GM18499 (cell line): Measurements from ENCODE around the gene ATP13A5.
A peak's percentile ranks its signal among the peaks of the same experiment; 100 is the strongest.

Experiments used
- ATAC-seq: cut with Tn5 transposase; IDR thresholded peaks from one replicate; pipeline ENCODE4 v1.9.1; 2021; ENCODE audit warnings: moderate number of reproducible peaks; ENCODE audit not compliant: insufficient read depth, unreplicated experiment

Gene ATP13A5

DNA sequence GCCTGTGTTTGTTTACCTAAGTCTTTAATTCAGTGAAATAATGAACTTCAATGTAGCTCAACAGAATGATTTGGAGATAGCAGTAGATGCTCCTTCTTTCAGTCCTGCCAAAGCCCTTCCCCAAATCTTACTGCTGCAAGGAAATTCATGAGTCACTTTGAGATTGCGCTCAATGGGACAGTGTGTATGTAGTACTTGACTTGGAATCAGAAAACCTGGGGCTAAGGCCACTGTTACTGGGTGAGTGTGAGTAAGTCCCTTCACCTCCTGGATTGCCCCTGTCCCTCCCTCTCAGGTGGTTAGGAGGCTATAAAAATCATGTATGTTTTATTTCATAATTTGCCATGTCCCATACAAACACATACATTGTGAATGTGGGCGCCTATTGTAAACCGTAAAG lies 29.9 kb downstream of the ATP13A5 start:
- no peak for ATAC-seq

DNA sequence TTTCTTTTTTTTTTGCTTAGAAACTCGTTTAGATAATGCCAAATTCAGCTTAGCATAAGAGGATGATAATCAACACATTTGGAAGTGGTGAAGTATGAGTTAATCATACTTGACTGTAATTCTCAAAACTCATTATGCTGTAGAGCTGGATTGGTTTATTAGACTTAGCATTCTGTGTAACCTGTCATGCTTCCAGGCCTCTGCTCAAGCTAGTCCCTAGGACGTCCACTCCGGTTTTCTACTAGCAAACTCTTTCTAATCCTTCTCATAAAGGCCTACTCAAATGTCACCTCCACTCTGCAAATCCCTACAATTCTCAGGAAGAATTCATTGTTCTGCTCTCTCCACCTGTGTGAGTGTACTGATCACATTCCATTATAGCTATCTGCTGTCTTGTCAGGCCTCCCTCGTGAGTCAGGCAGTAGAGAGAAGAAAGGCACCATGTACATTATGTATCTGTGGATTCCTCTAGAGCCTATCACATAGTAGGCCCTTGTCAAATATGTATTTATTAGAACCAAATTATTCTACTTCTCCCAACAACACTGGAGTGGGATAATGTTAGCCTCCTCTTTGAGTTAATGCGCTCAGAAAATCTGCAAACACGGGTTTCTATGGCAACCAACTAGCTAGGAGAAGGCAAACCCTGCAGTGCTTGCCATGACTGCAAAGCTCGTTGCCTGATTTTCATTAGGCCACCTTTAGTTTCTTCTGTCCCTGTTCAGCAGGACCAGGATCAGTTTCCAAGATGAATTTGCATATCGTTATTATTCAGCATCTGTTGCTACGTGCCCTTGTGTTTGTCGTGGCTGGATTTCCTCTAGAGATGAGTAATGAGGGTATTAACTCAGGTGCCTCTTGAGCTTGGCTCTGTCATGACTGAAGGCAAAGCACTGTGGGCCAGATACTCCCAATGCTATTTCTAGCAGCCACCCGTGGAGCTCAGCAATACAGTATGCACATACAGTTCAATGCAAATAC lies 30.7 kb downstream of the ATP13A5 start:
- peak; percentile 90 for ATAC-seq

DNA sequence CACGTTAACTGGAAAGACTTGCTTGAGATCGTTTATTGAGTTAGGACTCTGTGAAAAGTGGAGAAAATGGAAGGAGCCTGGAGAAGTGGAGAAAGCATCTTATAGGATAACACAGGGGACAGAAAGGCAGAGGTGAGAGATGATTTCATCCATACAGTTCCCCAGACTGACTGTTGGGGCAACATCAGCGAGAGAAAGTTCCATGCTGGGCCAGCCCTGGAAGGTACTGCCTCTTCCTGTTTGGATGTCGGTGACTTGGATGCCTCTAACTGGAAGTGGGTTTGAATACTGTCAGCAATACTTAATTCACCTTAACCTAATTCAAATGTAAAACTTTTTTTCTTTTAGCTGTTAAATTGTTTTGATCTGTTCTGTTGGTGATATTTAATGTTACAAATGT lies 32.3 kb downstream of the ATP13A5 start:
- no peak for ATAC-seq

DNA sequence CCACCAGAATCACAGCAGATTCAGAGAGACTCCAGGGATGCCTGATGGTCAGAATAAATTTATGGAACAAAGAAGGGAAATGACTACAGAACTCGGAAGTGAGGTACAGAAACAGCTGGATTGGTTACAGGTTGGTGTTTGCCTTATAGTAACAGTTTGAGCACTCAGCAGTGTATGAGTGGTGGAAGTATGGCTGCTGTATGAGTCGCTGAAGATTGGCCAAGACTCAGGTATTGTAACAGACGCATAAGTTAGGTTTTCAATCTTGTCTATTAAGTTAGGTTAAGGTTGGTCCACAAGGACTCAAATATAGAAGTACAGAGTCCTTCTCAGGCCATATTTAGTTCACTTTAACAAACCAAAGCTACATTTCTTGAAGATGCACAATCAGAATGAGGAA lies 33.1 kb downstream of the ATP13A5 start:
- no peak for ATAC-seq

DNA sequence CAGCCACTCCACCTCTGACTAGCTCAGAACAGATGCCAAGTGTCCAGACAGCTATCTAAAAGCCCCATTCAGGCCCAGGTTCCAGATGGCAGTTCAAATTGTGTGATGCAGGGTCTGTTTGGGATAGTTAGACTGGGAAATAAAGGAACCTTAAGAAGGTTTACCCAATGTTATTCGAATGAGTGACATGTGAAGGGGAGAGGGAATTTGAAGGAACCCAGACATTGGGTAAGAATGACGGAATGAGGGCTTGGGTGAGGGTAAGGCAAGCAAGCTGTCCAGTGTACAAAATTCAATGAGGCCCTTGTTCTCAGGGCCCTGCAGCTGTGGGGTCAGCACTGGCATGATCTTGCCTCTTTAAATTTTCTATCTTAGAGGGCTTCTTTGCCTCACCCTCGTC lies 34.1 kb downstream of the ATP13A5 start:
- ATAC-seq = no peak

DNA sequence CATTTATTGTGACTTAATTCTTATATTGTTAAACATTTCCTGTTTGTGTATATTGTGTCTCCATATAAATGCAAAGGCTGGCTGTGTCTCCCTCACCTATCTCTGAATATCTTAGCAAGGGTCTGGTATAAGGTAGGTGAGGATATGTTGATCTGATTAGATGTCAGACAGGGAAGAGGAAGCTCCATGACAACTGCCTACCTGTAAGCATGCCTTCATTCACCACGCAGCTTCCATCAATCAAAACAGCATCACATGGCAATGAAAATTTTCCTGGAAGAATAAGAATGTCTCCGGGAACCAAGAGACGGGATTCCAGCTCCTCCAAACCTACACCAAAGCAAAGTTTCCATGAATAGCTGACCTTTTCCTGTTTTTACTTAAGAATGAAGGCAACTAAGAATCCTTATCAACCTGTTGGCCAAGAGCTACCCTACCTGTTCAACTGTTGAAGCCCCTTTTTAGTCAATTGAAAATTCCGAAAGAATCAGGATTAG lies 34.8 kb downstream of the ATP13A5 start:
- no peak for ATAC-seq

DNA sequence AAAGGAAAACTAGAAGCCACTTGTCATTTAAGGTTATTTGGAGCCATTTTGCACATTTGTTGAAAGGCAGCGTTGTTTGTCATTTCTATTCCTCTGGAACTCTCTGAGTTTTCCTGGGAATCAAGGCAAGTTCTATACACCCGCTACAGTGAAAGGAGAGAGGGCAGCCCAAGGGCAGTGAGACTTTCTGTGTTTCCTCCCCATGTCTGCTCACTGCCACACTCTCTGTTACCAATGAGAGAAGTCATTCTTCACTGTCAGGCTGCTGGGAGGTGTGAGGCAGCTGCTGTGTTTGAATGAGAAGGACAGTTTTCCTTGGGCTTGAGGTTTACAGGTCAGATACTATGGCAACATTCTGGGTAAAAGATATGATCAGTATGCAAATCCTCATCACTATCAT lies 36.0 kb downstream of the ATP13A5 start:
- no peak for ATAC-seq

DNA sequence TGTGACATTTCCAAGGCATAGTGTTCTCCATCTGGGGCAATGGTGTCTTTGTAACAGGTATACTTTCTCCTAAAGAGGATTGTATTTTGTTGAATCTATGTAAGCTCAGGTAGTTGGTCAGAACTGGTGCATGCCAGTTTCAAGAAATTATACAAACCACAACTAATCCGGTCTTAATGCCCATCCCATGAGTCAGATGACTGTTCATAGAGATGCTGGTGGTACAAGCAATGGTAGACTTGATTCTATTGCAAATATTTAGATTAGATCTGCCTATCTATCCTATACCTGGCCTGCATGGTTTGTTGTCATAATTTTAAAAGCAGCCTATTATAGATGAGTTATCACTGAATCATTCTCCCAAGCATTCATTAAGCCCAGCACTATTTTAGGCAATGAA lies 43.5 kb downstream of the ATP13A5 start:
- no peak for ATAC-seq

DNA sequence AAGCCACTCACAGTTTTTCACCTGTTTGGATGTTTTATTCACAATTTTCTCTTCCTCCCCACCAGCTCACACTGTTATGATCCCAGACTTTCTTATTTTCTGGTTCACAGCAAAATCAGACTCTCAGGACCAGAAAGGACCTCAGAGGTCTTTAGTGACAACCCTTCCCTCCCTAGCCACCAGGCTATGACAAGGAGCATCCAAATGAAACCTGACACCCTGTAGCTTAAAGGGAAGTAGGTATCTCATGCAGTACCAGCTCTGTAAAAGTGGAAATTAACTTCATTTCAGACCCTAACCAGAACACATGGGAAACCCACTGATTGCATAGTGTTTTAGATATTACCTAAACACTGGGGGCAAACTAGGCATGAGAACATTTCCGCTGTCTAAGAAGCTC lies 45.3 kb downstream of the ATP13A5 start:
- ATAC-seq = no peak

DNA sequence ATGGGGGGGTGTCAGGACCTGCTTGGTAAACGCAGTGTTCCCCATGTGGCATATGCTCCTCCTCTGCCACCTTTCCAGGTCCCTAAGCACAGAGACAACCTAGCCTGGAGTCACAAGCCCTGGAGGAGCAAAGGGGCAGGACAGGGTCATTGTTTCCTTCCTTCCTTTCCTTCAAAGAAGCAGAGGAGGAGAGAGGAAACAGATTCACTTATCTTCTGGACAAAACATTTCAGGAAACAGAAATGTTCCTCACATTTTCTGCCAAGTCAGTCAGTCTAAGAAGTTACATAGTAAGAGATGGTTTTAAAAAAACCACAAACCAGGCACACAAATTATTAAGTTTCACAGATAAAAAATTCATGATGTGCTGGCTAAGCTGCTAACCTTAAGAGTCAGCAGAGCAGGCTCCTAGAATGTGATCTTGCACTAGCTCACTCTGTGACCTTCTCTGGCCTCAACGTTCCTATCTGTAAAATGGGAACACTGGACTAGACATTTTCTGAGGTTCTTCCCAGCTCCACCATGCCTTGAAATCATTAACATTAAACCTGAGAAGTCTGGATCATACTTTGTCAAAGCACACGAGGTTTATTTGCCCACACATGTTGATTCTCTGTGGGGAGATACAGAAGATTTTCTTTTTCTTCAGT lies 47.9 kb downstream of the ATP13A5 start:
- no peak for ATAC-seq

DNA sequence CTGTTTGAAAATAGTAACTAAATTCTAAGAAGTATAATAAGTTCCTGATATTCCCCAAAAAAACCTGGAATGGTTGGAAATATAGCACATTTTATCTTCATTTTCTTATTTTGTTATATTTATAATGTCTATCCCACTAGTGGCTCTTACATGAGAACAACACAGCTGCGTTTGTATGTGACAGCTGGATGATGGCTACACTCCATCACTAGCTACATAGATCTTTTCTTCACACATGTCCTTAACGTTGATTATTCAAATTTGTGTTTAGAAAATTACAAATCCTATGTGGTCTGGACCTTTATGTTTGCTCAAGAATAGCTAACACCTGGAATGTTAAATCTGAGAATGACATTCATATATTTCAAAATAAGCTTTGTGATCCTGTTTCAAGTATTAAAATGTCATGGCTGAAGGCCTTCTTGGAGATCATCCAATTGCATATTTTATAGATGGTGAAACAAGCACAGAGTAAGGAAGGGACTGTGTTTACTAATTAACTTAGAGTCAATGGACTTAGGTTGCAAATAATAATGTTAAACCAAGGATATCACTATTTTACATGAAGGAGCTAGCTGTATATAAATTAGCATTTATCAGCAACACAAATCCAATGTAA lies 60.8 kb downstream of the ATP13A5 start:
- ATAC-seq = no peak

DNA sequence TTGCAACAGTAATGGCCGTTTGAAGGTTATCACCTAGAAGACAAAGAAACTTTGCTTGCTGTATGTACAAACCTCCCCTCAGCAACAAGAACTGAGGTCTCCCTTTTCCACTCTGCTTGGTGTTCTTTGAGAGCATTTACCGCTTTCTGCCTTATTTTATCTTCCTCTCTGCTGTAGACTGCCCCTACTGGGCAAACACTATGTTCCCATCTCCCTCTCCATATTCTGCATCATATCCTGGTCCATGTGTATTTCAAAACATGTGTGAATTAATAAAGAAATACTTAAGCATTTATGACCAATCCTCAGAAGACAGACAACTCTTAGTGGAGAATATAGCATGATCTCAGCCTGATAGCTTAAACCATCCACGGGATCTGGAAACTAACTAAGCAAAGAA lies 64.4 kb downstream of the ATP13A5 start:
- ATAC-seq = no peak

DNA sequence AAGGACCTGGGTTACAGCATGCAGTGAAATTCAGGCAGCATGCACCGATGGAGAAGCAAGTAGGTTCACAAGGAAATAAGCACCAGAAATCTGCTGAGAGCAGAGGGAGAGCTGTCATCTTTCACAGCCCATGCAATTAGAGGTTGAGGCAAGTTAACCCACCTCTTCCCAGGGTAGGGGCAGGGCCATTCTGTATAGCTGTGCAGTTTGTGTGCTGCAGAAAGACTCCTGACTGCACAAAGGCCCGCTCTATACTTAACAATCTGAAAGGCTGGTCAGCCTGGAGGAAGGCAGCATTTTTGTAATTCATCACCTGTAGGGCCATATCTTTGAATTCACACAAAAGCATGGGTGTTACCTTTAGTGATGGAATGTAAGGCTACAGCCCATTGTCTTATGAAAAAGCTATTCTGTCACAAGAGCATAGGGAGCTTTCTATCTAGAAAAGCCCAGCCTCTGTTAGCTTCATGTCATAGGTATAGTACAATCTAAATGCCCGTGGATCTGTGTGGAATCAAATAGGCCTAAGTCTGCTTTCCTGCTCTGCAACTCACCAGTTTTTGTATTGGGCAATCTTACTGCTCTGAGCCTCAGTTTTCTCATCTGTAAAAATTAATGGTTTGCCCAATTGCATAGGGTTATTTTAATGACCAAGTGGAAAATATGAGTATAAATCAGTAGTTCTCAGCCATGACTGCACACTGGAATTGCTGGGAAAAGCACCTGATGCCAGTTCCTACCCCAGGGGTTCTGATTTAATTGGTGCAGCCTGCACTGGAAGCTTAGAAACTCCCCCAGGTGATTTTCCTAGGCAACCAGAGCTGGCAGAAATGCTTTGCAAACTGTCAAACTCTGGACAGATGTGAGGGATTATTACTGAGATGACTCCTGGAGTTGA lies 65.2 kb downstream of the ATP13A5 start:
- ATAC-seq = no peak

DNA sequence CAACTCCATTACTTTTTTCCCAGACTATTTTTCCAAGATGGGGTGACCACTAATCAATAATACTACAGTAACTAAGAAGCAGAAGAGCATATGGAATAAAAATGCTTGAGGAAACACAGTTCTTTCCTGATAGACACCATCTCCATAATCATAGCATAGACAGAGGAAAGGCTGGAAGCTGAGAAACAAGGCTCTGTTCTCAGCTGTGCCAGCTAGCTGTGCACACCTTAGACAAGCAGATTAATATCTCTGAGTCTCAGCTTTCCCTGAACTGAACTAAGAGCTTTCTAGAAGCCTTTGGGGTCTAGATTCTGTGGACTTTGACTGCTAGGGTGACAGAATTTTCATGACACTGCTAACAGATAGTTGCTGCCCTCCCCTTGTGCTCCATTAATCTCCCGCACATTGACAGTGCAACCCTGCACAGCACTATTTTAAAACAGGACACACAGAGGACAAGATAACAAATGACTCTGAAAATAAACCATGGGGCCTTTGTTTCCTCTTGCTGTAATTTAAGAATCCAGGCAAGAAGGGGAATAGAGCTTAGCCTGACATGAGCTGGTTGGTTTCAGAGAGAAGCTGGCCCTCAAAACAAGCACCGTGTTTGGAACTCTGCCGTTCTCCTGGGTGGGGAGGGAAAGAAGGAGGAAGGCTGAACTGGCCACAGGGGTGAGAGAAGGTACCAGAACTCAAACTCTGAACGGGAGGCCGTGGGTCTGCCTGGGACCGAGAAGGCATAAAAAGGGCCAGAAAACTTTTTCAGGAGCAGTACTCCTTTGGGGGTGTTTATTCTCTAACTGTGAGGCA lies 67.4 kb downstream of the ATP13A5 start:
- ATAC-seq = no peak

DNA sequence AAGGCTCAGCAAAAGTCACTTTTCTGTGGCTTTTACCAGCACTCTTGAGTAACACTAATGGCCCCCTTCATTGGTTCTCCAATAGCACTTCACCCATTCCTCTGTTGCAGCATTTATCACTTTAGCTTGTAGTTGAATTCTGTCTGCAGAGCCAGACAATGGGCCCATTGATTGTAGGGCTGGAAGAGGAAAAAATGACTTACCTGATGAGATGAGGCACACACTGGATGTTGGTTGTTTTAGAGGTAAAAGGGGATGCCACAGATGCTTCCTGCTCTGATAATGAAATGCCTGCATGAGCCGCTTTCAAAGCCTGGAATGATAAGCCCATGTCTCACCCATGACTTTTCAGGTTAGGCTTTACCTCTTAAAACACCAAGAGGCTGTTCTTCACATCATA lies 73.2 kb downstream of the ATP13A5 start:
- ATAC-seq = no peak

DNA sequence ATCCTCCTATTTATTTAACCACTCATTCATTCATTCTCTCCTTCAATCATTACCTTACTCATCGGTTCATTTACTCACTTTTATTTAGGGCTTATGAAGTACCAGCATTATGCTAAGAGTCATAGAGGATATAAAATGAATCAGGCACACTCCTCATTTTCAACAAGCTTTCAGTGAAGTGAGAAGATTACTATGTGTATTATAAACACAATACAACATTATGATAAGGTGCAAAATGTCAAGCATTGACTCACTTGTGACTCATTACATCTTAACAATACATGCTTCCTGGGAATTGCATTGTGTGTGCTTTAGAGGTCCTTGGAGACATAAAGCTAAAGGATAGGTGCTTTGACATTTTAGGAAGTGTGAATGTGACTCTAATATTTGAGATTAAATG lies 77.1 kb downstream of the ATP13A5 start:
- ATAC-seq = no peak

DNA sequence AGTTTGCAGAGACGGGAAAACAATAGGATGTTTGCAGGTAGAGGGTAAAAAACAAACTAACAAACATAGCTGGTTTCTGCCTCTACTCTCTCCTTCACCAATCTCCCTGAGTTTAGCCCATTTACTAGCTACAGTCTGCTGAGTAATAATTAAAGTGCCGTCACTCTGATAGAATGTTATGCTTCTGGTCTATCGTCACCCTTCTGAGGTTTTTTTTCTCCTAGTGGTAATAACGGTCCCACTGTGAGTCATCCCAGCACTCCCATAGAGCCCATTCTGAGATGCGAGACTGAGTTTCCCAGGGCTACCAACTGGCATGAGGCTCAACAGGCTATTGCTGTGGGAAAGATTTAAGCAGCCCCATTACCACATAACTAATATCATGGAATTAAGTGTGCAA lies 81.1 kb downstream of the ATP13A5 start:
- ATAC-seq = no peak

DNA sequence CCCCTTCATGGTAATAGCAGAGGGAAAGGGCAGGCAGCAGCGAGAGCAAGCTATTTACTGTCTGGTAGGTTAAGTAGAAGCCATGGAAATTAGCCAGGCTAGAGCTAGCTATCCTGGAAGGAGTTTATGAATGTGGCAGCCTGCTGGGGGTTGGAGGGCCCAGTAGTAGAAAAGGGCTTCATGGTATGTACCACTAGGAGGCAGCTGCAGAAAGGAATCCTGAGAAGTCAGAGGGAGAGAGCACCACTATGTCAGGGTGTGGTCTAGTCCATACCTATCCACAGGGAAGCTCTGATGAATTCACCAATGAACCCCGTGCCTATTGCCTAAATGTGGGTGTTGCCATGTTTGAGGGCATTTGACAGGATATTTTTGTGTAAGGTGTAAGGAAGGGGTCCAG lies 82.6 kb downstream of the ATP13A5 start:
- no peak for ATAC-seq

DNA sequence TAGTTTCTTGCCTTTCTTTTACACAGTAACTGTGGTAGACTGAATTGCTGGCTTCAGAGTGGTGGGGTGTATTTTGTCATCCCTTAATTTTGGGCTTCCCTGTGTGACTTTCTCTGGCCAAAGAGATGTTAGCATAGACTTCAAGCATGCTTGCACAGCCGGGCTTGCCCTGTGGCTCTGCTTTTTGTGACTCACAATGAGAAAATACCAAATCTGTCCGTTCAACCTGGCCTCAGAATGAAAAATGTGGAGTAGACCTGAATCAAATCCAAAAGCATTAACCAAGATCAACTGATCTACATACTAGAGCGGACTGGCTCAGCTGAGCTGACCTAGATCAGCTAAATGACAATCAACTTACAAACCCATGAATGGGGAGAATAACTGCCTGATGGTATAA lies 86.2 kb downstream of the ATP13A5 start:
- no peak for ATAC-seq
